Trophoblast cell (in vitro differentiated cells and primary cell): Measurements from ENCODE around the gene NOVA1.

Source experiments
- DNase-seq, 2 donors: peaks; one replicate each; pipeline ENCODE4 v3.0.0-alpha.2; 2016
- H2AFZ ChIP-seq: 2 replicates; pipeline ENCODE4 v1.6.1; 2013; ENCODE audit warnings: low read length, moderate library complexity, mild to moderate bottlenecking; ENCODE audit not compliant: insufficient read depth, poor library complexity
- H2AK5ac ChIP-seq: 2 replicates; pipeline ENCODE4 v1.6.1; 2013; ENCODE audit warnings: mild to moderate bottlenecking, low read length
- H2BK120ac ChIP-seq: 2 replicates; pipeline ENCODE4 v1.6.1; 2013; ENCODE audit warnings: low read length, mild to moderate bottlenecking, moderate library complexity; ENCODE audit not compliant: insufficient read depth, poor library complexity
- H2BK12ac ChIP-seq: 2 replicates; pipeline ENCODE4 v1.6.1; 2013; ENCODE audit warnings: mild to moderate bottlenecking, low read length, moderate library complexity
- H2BK5ac ChIP-seq: 2 replicates; pipeline ENCODE4 v1.6.1; 2013; ENCODE audit warnings: low read length, low read depth, moderate library complexity, mild to moderate bottlenecking; ENCODE audit not compliant: poor library complexity
- H3K14ac ChIP-seq: 2 replicates; pipeline ENCODE4 v1.6.1; 2013; ENCODE audit warnings: mild to moderate bottlenecking, low read length
- H3K18ac ChIP-seq: 2 replicates; pipeline ENCODE4 v1.6.1; 2013; ENCODE audit warnings: mild to moderate bottlenecking, low read length
- H3K23ac ChIP-seq: 2 replicates; pipeline ENCODE4 v1.6.1; 2013; ENCODE audit warnings: low read length
- H3K27ac ChIP-seq: 2 replicates; pipeline ENCODE4 v1.5.1; 2013; ENCODE audit warnings: low read depth, mild to moderate bottlenecking, inconsistent platforms, low read length, moderate library complexity
- H3K27me3 ChIP-seq: 2 replicates; pipeline ENCODE4 v1.6.1; 2013; ENCODE audit warnings: inconsistent platforms, mild to moderate bottlenecking, low read length, moderate library complexity; ENCODE audit not compliant: insufficient read depth
- H3K36me3 ChIP-seq, 2 experiments: 1 replicate in 1 of 2; 2 replicates in 1 of 2; pipeline ENCODE4 v1.6.1; 2013; ENCODE audit warnings: low read length in 2 of 2, mild to moderate bottlenecking in 2 of 2, moderate library complexity in 1 of 2; ENCODE audit not compliant: insufficient read depth in 2 of 2, control insufficient read depth in 1 of 2
- H3K4ac ChIP-seq: 2 replicates; pipeline ENCODE4 v1.6.1; 2013; ENCODE audit warnings: low read depth, mild to moderate bottlenecking, low read length, moderate library complexity
- H3K4me1 ChIP-seq, 2 experiments: 1 replicate in 1 of 2; 2 replicates in 1 of 2; pipeline ENCODE4 v1.6.1; 2013; ENCODE audit warnings: low read length in 2 of 2, mild to moderate bottlenecking in 2 of 2, moderate library complexity in 1 of 2; ENCODE audit not compliant: insufficient read depth in 2 of 2, control insufficient read depth in 1 of 2
- H3K4me2 ChIP-seq: 2 replicates; pipeline ENCODE4 v1.6.1; 2013; ENCODE audit warnings: inconsistent platforms, mild to moderate bottlenecking, low read length, moderate library complexity
- H3K4me3 ChIP-seq: 2 replicates; pipeline ENCODE4 v1.5.1; 2013; ENCODE audit warnings: mild to moderate bottlenecking, low read depth, low read length, inconsistent platforms
- H3K79me1 ChIP-seq: one replicate; pipeline ENCODE4 v1.6.1; 2013; ENCODE audit warnings: low read length
- H3K79me2 ChIP-seq: 2 replicates; pipeline ENCODE4 v1.6.1; 2013; ENCODE audit warnings: low read length, mild to moderate bottlenecking; ENCODE audit not compliant: control insufficient read depth, insufficient read depth, poor library complexity
- H3K9ac ChIP-seq: 2 replicates; pipeline ENCODE4 v1.6.1; 2013; ENCODE audit warnings: mild to moderate bottlenecking, low read length
- H3K9me3 ChIP-seq: 2 replicates; pipeline ENCODE4 v1.6.1; 2013; ENCODE audit warnings: low read depth, mild to moderate bottlenecking, control low read depth, inconsistent platforms, low read length; ENCODE audit not compliant: insufficient read depth
- H4K12ac ChIP-seq: 2 replicates; pipeline ENCODE4 v1.6.1; 2013; ENCODE audit warnings: low read depth, mild to moderate bottlenecking, low read length, moderate library complexity
- H4K8ac ChIP-seq: 2 replicates; pipeline ENCODE4 v1.6.1; 2013; ENCODE audit warnings: low read depth, mild to moderate bottlenecking, low read length, moderate library complexity
- H4K91ac ChIP-seq: one replicate; pipeline ENCODE4 v1.6.1; 2013; ENCODE audit warnings: low read depth, mild to moderate bottlenecking, low read length, moderate library complexity
- WGBS: extraction: QIAGEN DNeasy Blood & Tissue Kit; methylation state at CpG from one replicate; pipeline ENCODE4 v1.1.7; 2013; ENCODE audit warnings: missing lambda C conversion rate; ENCODE audit not compliant: insufficient read length, insufficient coverage; ENCODE audit errors: extremely low coverage; 5-methylcytosine and 5-hydroxymethylcytosine counted together

The NOVA1 gene

DNA sequence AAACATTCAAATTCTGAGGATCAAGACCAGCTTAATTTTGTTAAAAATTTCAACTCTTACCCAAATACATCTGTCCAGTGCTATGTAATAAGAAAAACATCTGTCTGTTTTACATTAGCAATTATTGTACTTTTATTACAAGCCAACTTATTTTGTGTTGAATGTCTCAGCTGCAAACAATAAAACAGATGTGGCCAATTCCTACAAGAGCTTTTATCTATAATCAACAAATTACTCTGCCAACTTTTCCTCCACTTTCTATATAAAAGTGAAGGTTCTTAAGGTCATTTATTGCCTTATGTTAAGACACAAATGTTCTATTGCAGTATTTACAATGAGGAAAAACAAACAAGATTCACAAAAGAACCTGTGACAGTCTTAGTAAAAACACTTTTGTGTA is 72.7 kb downstream of the NOVA1 start:
- no peak overlapping the region for H3K4ac ChIP-seq
- no peak overlapping the region for H2AK5ac ChIP-seq
- no peak for DNase-seq
- no peak overlapping the region for H3K4me2 ChIP-seq
- H2BK120ac ChIP-seq, result no peak overlapping the region
- no peak overlapping the region for H2BK5ac ChIP-seq
- H3K4me3 ChIP-seq, result no peak overlapping the region
- H3K4me1 ChIP-seq, result no peaks in the 10 kb centered on the region
- no peaks in the 10 kb centered on the region for H3K36me3 ChIP-seq
- H3K27me3 ChIP-seq, result no peaks in the 10 kb centered on the region
- no peak overlapping the region for H4K8ac ChIP-seq
- H3K9me3 ChIP-seq, result no peaks in the 10 kb centered on the region
- H2AFZ ChIP-seq, result no peak overlapping the region
- no peak overlapping the region for H2BK12ac ChIP-seq
- no peak overlapping the region for H4K91ac ChIP-seq
- no peak overlapping the region for H3K23ac ChIP-seq
- H3K79me2 ChIP-seq, result no peaks in the 10 kb centered on the region
- H3K27ac ChIP-seq, result no peak overlapping the region
- H3K79me1 ChIP-seq, result no peaks in the 10 kb centered on the region
- H3K9ac ChIP-seq, result no peak overlapping the region
- no peak overlapping the region for H4K12ac ChIP-seq
- H3K18ac ChIP-seq, result no peak overlapping the region
- H3K14ac ChIP-seq, result no peak overlapping the region

- Histone ChIP-seq H3K9ac (no peak overlapping the region), H3K79me1 (no peaks in the 10 kb centered on the region), H4K8ac (no peak overlapping the region), H2BK5ac (no peak overlapping the region), H3K18ac (no peak overlapping the region), H3K4me3 (no peak overlapping the region), H2AFZ (no peak overlapping the region), H3K79me2 (no peaks in the 10 kb centered on the region), H3K27me3 (no peaks in the 10 kb centered on the region), H2BK120ac (no peak overlapping the region), H3K4me2 (no peak overlapping the region), H3K4me1 (no peaks in the 10 kb centered on the region), H3K4ac (no peak overlapping the region), H3K9me3 (no peaks in the 10 kb centered on the region), H3K36me3 (no peaks in the 10 kb centered on the region), H4K12ac (no peak overlapping the region), H4K91ac (no peak overlapping the region), H3K23ac (no peak overlapping the region), H3K14ac (no peak overlapping the region), H2BK12ac (no peak overlapping the region), H3K27ac (no peak overlapping the region), H2AK5ac (no peak overlapping the region)
- WGBS, result no CpG with 5 or more reads among the region's 2 CpGs
- DNase-seq, result no peak
Observed at GRCh38 chr14:26522967-26523366, 74.9 kb downstream of the NOVA1 start.

DNA sequence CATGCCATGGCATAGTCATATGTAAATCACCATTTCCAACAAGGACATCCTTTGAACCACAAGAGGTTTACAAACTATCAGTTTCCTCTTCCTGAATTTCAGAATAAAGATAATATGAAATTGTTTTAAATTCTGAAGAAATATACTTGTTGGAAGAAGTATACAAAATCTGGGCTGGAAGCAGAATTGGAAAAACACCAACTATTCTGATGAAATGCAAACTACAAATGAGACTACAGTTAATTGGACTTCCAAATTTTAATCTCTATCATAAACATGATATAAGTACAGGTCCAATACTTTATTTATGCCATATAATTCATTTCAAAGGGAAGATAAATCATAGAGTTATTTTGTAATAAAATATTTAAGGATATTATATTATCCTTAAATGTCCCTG is 80.1 kb downstream of the NOVA1 start:
- no peak for DNase-seq
- Histone ChIP-seq H4K12ac (no peak overlapping the region), H2BK5ac (no peak overlapping the region), H2BK12ac (no peak overlapping the region), H3K79me2 (no peaks in the 10 kb centered on the region), H3K79me1 (no peaks in the 10 kb centered on the region), H3K9ac (no peak overlapping the region), H3K9me3 (no peaks in the 10 kb centered on the region), H3K23ac (no peak overlapping the region), H3K4me3 (no peak overlapping the region), H3K27ac (no peak overlapping the region), H4K8ac (no peak overlapping the region), H3K4me1 (no peaks in the 10 kb centered on the region), H3K4me2 (no peak overlapping the region), H2BK120ac (no peak overlapping the region), H3K27me3 (no peaks in the 10 kb centered on the region), H3K14ac (no peak overlapping the region), H4K91ac (no peak overlapping the region), H3K18ac (no peak overlapping the region), H3K36me3 (no peaks in the 10 kb centered on the region), H3K4ac (no peak overlapping the region), H2AFZ (no peak overlapping the region), H2AK5ac (no peak overlapping the region)

GRCh38 chr14:26500028-26500427 is 97.8 kb downstream of the NOVA1 start:
- Histone ChIP-seq H2BK12ac (no peak overlapping the region), H2BK5ac (no peak overlapping the region), H3K4me3 (no peak overlapping the region), H3K18ac (no peak overlapping the region), H3K79me1 (no peaks in the 10 kb centered on the region), H3K14ac (no peak overlapping the region), H3K27ac (no peak overlapping the region), H3K4ac (no peak overlapping the region), H3K36me3 (no peaks in the 10 kb centered on the region), H4K91ac (no peak overlapping the region), H3K79me2 (no peaks in the 10 kb centered on the region), H4K8ac (no peak overlapping the region), H3K23ac (no peak overlapping the region), H2AFZ (no peak overlapping the region), H3K4me1 (no peaks in the 10 kb centered on the region), H3K4me2 (no peak overlapping the region), H3K27me3 (no peaks in the 10 kb centered on the region), H4K12ac (no peak overlapping the region), H3K9ac (no peak overlapping the region), H2BK120ac (no peak overlapping the region), H3K9me3 (no peaks in the 10 kb centered on the region), H2AK5ac (no peak overlapping the region)
- no peak for DNase-seq
- WGBS, result no CpG with 5 or more reads among the region's 2 CpGs

DNA sequence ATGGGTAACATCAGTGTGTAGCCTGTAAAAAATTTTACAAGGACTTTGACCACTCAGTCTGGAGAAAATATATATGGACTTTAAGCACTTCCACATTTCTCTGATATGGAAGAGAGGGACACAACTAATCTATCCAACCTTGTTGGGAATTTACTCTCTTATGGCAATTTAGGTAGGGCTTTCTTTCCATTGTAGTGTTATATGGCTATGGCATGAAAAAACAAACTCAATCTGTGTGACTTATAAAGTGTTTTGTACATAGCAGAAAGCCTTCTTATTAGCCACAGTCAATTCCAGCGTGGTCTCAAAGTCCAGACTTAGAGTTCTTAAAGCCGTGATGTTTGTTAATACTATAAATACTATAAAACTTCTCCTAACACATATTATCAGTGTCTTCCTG is 98.3 kb downstream of the NOVA1 start:
- no peak overlapping the region for H3K14ac ChIP-seq
- no peaks in the 10 kb centered on the region for H3K27me3 ChIP-seq
- no peak overlapping the region for H3K4ac ChIP-seq
- no peak overlapping the region for H3K27ac ChIP-seq
- no peak for DNase-seq
- H3K4me2 ChIP-seq, result no peak overlapping the region
- no peaks in the 10 kb centered on the region for H3K4me1 ChIP-seq
- H2BK5ac ChIP-seq, result no peak overlapping the region
- H4K12ac ChIP-seq, result no peak overlapping the region
- no CpG with 5 or more reads among the region's 2 CpGs for WGBS
- H3K18ac ChIP-seq, result no peak overlapping the region
- no peaks in the 10 kb centered on the region for H3K9me3 ChIP-seq
- no peak overlapping the region for H2BK12ac ChIP-seq
- H2AK5ac ChIP-seq, result no peak overlapping the region
- no peaks in the 10 kb centered on the region for H3K79me2 ChIP-seq
- H3K79me1 ChIP-seq, result no peaks in the 10 kb centered on the region
- no peaks in the 10 kb centered on the region for H3K36me3 ChIP-seq
- H2AFZ ChIP-seq, result no peak overlapping the region
- no peak overlapping the region for H4K8ac ChIP-seq
- no peak overlapping the region for H2BK120ac ChIP-seq
- H4K91ac ChIP-seq, result no peak overlapping the region
- H3K23ac ChIP-seq, result no peak overlapping the region
- H3K4me3 ChIP-seq, result no peak overlapping the region
- H3K9ac ChIP-seq, result no peak overlapping the region
